GM12878 (cell line): Measurements from ENCODE around the gene GRIP2. TPM values are rescaled to one million over a fixed set of nuclear protein-coding genes. Genes with fewer than 3 reads are reported as not detected.

Experiments used
- ATAC-seq: fragments of 200-7000 bp; cut with Tn5 transposase; 3 replicates; pipeline ENCODE4 v1.9.1; 2020; ENCODE audit warnings: mild to moderate bottlenecking, moderate library complexity
- BruUV-seq: library from RNA; stranded (reverse); fragments of 400-500 nt; replicated peaks from 2 replicates; lab custom pipeline; 2021; lab: Mats Ljungman, UMichigan
- CTCF ChIA-PET: fragments of 300-600 bp; sonication (Branson Sonifier 250); formaldehyde crosslinking; extraction: SDS; loops from one replicate; lab custom pipeline; 2021; ENCODE audit warnings: inconsistent platforms; lab: Yijun Ruan, JAX
- POLR2A ChIA-PET: fragments of 350-600 bp; formaldehyde crosslinking; extraction: SDS; loops from one replicate; lab custom pipeline; 2021; ENCODE audit warnings: inconsistent platforms; lab: Charles Lee
- RAD21 ChIA-PET: fragments of 300-600 bp; sonication (Branson Sonifier 250); formaldehyde crosslinking; loops from one replicate; lab custom pipeline; 2023; ENCODE audit warnings: antibody characterized with exemption; ENCODE audit not compliant: unreplicated experiment; lab: Charles Lee
- SMC1A ChIA-PET: fragments of 300-600 bp; sonication (Branson Sonifier 250); formaldehyde crosslinking; loops from one replicate; lab custom pipeline; 2023; ENCODE audit not compliant: unreplicated experiment, uncharacterized antibody; lab: Charles Lee
- DNase-seq: peaks from one replicate; pipeline ENCODE4 v3.0.0-alpha.2; 2011; ENCODE audit warnings: low read depth, low spot score
- FAIRE-seq: peaks from 3 replicates; lab custom pipeline; 2011; peaks lifted over from hg19 to GRCh38; lab: Jason Lieb, UNC
- H2AFZ ChIP-seq: 2 replicates; pipeline ENCODE4 v1.6.0; 2011; ENCODE audit warnings: low read depth, low read length, control low read depth; ENCODE audit not compliant: control insufficient read depth
- H3K27ac ChIP-seq: 2 replicates; pipeline ENCODE4 v1.5.1; 2011; ENCODE audit warnings: control low read depth; ENCODE audit not compliant: control insufficient read depth, insufficient read depth
- H3K27me3 ChIP-seq, 2 experiments: replicated peaks in 1 of 2; 2 replicates each; pipeline versions ENCODE4 v1.6.0 to v1.6.1; 2011; ENCODE audit warnings: low read length in 1 of 2; ENCODE audit not compliant: control insufficient read depth in 2 of 2, insufficient read depth in 2 of 2
- H3K36me3 ChIP-seq, 2 experiments: 2 replicates each; pipeline ENCODE4 v1.5.1; 2011; ENCODE audit warnings: low read length in 1 of 2; ENCODE audit not compliant: control insufficient read depth in 2 of 2, insufficient read depth in 2 of 2
- H3K4me1 ChIP-seq: 2 replicates; pipeline ENCODE4 v1.6.1; 2011; ENCODE audit warnings: mild to moderate bottlenecking, low read length, moderate library complexity, mixed read lengths; ENCODE audit not compliant: control insufficient read depth, insufficient read depth
- H3K4me2 ChIP-seq: 2 replicates; pipeline ENCODE4 v1.6.0; 2011; ENCODE audit warnings: control low read depth; ENCODE audit not compliant: control insufficient read depth, insufficient read depth
- H3K4me3 ChIP-seq: fragments of 200-600 bp; sonication (generic); 2 replicates; pipeline ENCODE4 v1.5.1; 2016
- H3K79me2 ChIP-seq: 2 replicates; pipeline ENCODE4 v1.6.0; 2011; ENCODE audit warnings: low read length; ENCODE audit not compliant: control insufficient read depth, insufficient read depth
- H3K9ac ChIP-seq: 2 replicates; pipeline ENCODE4 v1.8.0; 2011; ENCODE audit warnings: low read length, control low read depth, mixed read lengths; ENCODE audit not compliant: control insufficient read depth, insufficient read depth
- H3K9me3 ChIP-seq: replicated peaks from 3 replicates; pipeline ENCODE4 v1.5.1; 2011; ENCODE audit warnings: mild to moderate bottlenecking, low read length; ENCODE audit not compliant: control insufficient read depth, insufficient read depth
- H4K20me1 ChIP-seq: 2 replicates; pipeline ENCODE4 v1.6.0; 2011; ENCODE audit not compliant: control insufficient read depth, insufficient read depth
- BCL11A ChIP-seq: IDR thresholded peaks from 2 replicates; pipeline ENCODE4 v1.6.1; 2011; ENCODE audit warnings: low read depth, low read length
- DPF2 ChIP-seq: fragments of 450-650 bp; IDR thresholded peaks from 2 replicates; pipeline ENCODE4 v1.6.1; 2017; ENCODE audit warnings: mild to moderate bottlenecking
- EP300 ChIP-seq, 2 experiments: fragments of 150-350 bp in 1 of 2; IDR thresholded peaks; 2 replicates each; pipeline ENCODE4 v1.6.1; 2011 to 2012; ENCODE audit warnings: low read depth in 2 of 2, low read length in 2 of 2, borderline replicate concordance in 1 of 2, improper control_type of control experiment in 1 of 2, inconsistent platforms in 1 of 2; ENCODE audit not compliant: control insufficient read depth in 1 of 2
- GABPA ChIP-seq: IDR thresholded peaks from 2 replicates; pipeline ENCODE4 v1.6.1; 2014; ENCODE audit warnings: antibody characterized with exemption, low read depth, mild to moderate bottlenecking, inconsistent platforms
- GATAD2B ChIP-seq: fragments of 450-650 bp; conservative IDR thresholded peaks from 2 replicates; pipeline ENCODE4 v1.6.1; 2017; ENCODE audit warnings: low read depth, mild to moderate bottlenecking, moderate library complexity
- HDGF ChIP-seq: fragments of 450-650 bp; IDR thresholded peaks from 2 replicates; pipeline ENCODE4 v1.6.1; 2016; ENCODE audit warnings: antibody characterized with exemption
- PAX8 ChIP-seq: fragments of 450-650 bp; IDR thresholded peaks from 2 replicates; pipeline ENCODE4 v1.6.1; 2017; ENCODE audit warnings: mild to moderate bottlenecking, moderate library complexity
- POLR2A ChIP-seq: IDR thresholded peaks from 2 replicates; pipeline ENCODE4 v1.6.1; 2011; ENCODE audit warnings: low read depth, mild to moderate bottlenecking, low read length
- RAD51 ChIP-seq: fragments of 450-650 bp; IDR thresholded peaks from 2 replicates; pipeline ENCODE4 v1.6.1; 2016; ENCODE audit warnings: moderate library complexity, mild to moderate bottlenecking, inconsistent platforms
- SIN3A ChIP-seq: IDR thresholded peaks from 2 replicates; pipeline ENCODE4 v1.6.1; 2012; ENCODE audit warnings: low read depth, low read length, improper control_type of control experiment
- SP1 ChIP-seq: IDR thresholded peaks from one replicate; pipeline ENCODE4 v1.6.1; 2011; ENCODE audit warnings: low read depth, low read length
- SREBF2 ChIP-seq: IDR thresholded peaks from 2 replicates; pipeline ENCODE4 v1.6.1; 2012; ENCODE audit warnings: mild to moderate bottlenecking, low read length
- WGBS: methylation state at CpG from one replicate; pipeline ENCODE4 v1.1.6; 2016; ENCODE audit warnings: low lambda C conversion rate; ENCODE audit not compliant: insufficient replicate concordance, insufficient coverage; ENCODE audit errors: missing lambda C conversion rate; 5-methylcytosine and 5-hydroxymethylcytosine counted together
- in situ Hi-C: fragments of 300-500 bp; cut with MboI; formaldehyde crosslinking; loops from 9 replicates; pipeline ENCODE4 v1.14.3; 2018; ENCODE audit warnings: mixed read lengths
- intact Hi-C: fragments of 100-400 bp; cut with micrococcal nuclease; formaldehyde crosslinking; loops from one replicate; pipeline ENCODE4 v1.14.2; 2022; ENCODE audit not compliant: unreplicated experiment
- polyA plus RNA-seq, 11 experiments: library from polyadenylated mRNA; depleted of rRNA in 4 of 11; unstranded in 6 of 11; stranded (reverse) in 5 of 11; fragments of >200 nt; fragmentation: Nextera tagmentation in 4 of 11; fragmentation: Illumina TruSeq in 1 of 11; extraction: Ambion mirVana in 4 of 11; extraction: Trizol in 1 of 11; gene quantifications; 1 replicate in 1 of 11; 2 replicates in 10 of 11; pipeline versions ENCODE4 v1.2.1 to v1.2.3, GENCODE V29; 2011 to 2016; ENCODE audit warnings: inconsistent platforms in 2 of 11, missing spikeins in 2 of 11, low read depth in 1 of 11
- total RNA-seq, 4 experiments: library from RNA; depleted of rRNA in 3 of 4; stranded (reverse); fragments of >200 nt in 3 of 4; fragmentation: Illumina TruSeq in 1 of 4; extraction: Trizol in 1 of 4; gene quantifications; 2 replicates each; pipeline versions ENCODE4 v1.2.1 to v1.2.3, GENCODE V29; 2013 to 2021
- TF ChIP-seq, protein P1 (sequence below): fragments of 450-650 bp; IDR thresholded peaks from 2 replicates; pipeline ENCODE4 v1.6.1; 2014; ENCODE audit warnings: mild to moderate bottlenecking
- TF ChIP-seq, protein P2 (sequence below): IDR thresholded peaks from 2 replicates; pipeline ENCODE4 v1.6.1; 2012; ENCODE audit warnings: low read depth, low read length, improper control_type of control experiment
- TF ChIP-seq, protein P3 (sequence below): IDR thresholded peaks from 2 replicates; pipeline ENCODE4 v1.6.1; 2011; ENCODE audit warnings: borderline replicate concordance, low read depth, mild to moderate bottlenecking, moderate library complexity, low read length; ENCODE audit not compliant: insufficient read depth, poor library complexity, severe bottlenecking

GRIP2 gene
- total and polyA plus RNA-seq, 10 of the 15 experiments (the other 5 are each of a cell fraction or from before 2014, with no cell fraction given) = not detected

DNA sequence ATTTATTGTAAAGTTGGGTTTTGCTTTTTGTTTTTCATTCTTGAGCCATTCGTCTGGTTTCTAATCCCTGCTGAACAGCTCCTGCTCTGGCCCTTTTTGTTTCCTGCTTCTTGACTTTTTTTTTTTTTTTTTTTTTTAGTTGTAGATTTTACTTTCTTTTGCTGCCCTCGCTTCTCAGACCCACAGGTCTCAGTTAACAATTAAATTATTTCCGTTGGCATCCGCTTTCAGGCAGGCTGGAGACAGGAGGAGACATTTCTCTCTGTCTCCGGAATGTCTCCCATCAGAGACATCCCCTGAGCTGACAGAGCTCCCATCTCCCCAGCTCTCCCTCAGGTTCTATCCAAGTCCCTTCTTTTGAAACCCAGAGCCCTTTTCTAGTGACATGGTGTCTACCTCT, 69.1 kb downstream of the GRIP2 start:
- H3K9me3 ChIP-seq = no peaks in the 10 kb centered on the region
- H3K4me3 ChIP-seq = no peak overlapping the region
- H3K27me3 ChIP-seq = no peaks in the 10 kb centered on the region
- peaks cover 7 to 9% of the 10 kb centered on the region in 2 experiments for H3K36me3 ChIP-seq
- no TSS peak for BruUV-seq
- intact Hi-C loops (no loop called here), in situ Hi-C loops (no loop called here)
- RAD21 ChIA-PET = no interaction called here
- no peak overlapping the region for H3K4me2 ChIP-seq
- no peak overlapping the region for H3K9ac ChIP-seq
- SMC1A ChIA-PET = no interaction called here
- H3K79me2 ChIP-seq = no peaks in the 10 kb centered on the region
- CTCF ChIA-PET = interaction anchor here (1.0 kb wide), 1 partner anchor 210 kb away, joined by 5 read pairs; no protein-coding TSS in a partner anchor
- no peak for TF ChIP-seq EP300 (IDR thresholded peaks at IDR 0.05; ENCODE audit: borderline replicate concordance in 1 of 2, control insufficient read depth in 1 of 2, low read depth in 2 of 2, low read length in 2 of 2)
- no peak for TF ChIP-seq SIN3A
- TF ChIP-seq, protein P1, sequence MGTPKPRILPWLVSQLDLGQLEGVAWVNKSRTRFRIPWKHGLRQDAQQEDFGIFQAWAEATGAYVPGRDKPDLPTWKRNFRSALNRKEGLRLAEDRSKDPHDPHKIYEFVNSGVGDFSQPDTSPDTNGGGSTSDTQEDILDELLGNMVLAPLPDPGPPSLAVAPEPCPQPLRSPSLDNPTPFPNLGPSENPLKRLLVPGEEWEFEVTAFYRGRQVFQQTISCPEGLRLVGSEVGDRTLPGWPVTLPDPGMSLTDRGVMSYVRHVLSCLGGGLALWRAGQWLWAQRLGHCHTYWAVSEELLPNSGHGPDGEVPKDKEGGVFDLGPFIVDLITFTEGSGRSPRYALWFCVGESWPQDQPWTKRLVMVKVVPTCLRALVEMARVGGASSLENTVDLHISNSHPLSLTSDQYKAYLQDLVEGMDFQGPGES = no peak
- no peak for TF ChIP-seq SREBF2
- TF ChIP-seq HDGF = no peak
- no peak for TF ChIP-seq RAD51
- no peak for TF ChIP-seq GATAD2B
- TF ChIP-seq, protein P2, sequence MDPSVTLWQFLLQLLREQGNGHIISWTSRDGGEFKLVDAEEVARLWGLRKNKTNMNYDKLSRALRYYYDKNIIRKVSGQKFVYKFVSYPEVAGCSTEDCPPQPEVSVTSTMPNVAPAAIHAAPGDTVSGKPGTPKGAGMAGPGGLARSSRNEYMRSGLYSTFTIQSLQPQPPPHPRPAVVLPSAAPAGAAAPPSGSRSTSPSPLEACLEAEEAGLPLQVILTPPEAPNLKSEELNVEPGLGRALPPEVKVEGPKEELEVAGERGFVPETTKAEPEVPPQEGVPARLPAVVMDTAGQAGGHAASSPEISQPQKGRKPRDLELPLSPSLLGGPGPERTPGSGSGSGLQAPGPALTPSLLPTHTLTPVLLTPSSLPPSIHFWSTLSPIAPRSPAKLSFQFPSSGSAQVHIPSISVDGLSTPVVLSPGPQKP = no peak
- no peak for TF ChIP-seq GABPA
- TF ChIP-seq BCL11A = no peak
- TF ChIP-seq DPF2 = no peak
- TF ChIP-seq SP1 = no peak
- TF ChIP-seq, protein P3, sequence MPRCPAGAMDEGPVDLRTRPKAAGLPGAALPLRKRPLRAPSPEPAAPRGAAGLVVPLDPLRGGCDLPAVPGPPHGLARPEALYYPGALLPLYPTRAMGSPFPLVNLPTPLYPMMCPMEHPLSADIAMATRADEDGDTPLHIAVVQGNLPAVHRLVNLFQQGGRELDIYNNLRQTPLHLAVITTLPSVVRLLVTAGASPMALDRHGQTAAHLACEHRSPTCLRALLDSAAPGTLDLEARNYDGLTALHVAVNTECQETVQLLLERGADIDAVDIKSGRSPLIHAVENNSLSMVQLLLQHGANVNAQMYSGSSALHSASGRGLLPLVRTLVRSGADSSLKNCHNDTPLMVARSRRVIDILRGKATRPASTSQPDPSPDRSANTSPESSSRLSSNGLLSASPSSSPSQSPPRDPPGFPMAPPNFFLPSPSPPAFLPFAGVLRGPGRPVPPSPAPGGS = no peak
- TF ChIP-seq PAX8 = no peak
- TF ChIP-seq POLR2A = no peak
- POLR2A ChIA-PET = interaction anchor here (0.6 kb wide), 1 partner anchor 419 kb away, joined by 6 read pairs; no protein-coding TSS in a partner anchor
- no peaks in the 10 kb centered on the region for H4K20me1 ChIP-seq
- no peak for DNase-seq
- 98% methylated on average over 4 of the region's 5 CpGs for WGBS
- H3K4me1 ChIP-seq = no peaks in the 10 kb centered on the region
- no peak for ATAC-seq
- no peak for FAIRE-seq
- no peak overlapping the region for H3K27ac ChIP-seq
- H2AFZ ChIP-seq = no peak overlapping the region
